DOHH2 (cell line): ENCODE data around the gene JARID2.
A peak's percentile ranks its signal among the peaks of the same experiment; 100 is the strongest.

Experiments
- H3F3A ChIP-seq: fragments of 200-600 bp; sonication (generic), shearing (Covaris generic); 2 replicates; pipeline ENCODE4 v1.6.0; 2016; ENCODE audit warnings: antibody characterized with exemption, mild to moderate bottlenecking; ENCODE audit not compliant: control insufficient read depth, insufficient read depth
- H3K27ac ChIP-seq: fragments of 200-600 bp; sonication (generic); 2 replicates; pipeline ENCODE4 v1.5.1; 2014; ENCODE audit warnings: low read depth, mild to moderate bottlenecking, low read length, moderate library complexity
- H3K27me3 ChIP-seq: fragments of 200-600 bp; sonication (generic); 2 replicates; pipeline ENCODE4 v1.6.1; 2014; ENCODE audit warnings: mild to moderate bottlenecking, low read length, mixed read lengths; ENCODE audit not compliant: control insufficient read depth
- H3K36me3 ChIP-seq: fragments of 200-600 bp; sonication (generic); 2 replicates; pipeline ENCODE4 v1.6.1; 2014; ENCODE audit warnings: mild to moderate bottlenecking, low read length, moderate library complexity, mixed read lengths; ENCODE audit not compliant: control insufficient read depth
- H3K4me1 ChIP-seq: fragments of 200-600 bp; sonication (generic); 2 replicates; pipeline ENCODE4 v1.6.1; 2014; ENCODE audit warnings: mild to moderate bottlenecking, low read length, mixed read lengths; ENCODE audit not compliant: control insufficient read depth
- H3K4me2 ChIP-seq: fragments of 200-600 bp; sonication (generic); 2 replicates; pipeline ENCODE4 v1.6.0; 2014; ENCODE audit warnings: mild to moderate bottlenecking, low read length, moderate library complexity
- H3K4me3 ChIP-seq: fragments of 200-600 bp; sonication (generic); 2 replicates; pipeline ENCODE4 v1.5.1; 2014; ENCODE audit warnings: mild to moderate bottlenecking, low read length, mixed read lengths
- H3K79me2 ChIP-seq: fragments of 200-600 bp; sonication (generic); 2 replicates; pipeline ENCODE4 v1.6.1; 2014; ENCODE audit warnings: mild to moderate bottlenecking, low read length, mixed read lengths; ENCODE audit not compliant: control insufficient read depth
- H3K9me2 ChIP-seq: fragments of 200-600 bp; sonication (generic); replicated peaks from 2 replicates; pipeline ENCODE4 v1.6.1; 2014; ENCODE audit warnings: mild to moderate bottlenecking, low read length, mixed read lengths; ENCODE audit not compliant: control insufficient read depth
- H3K9me3 ChIP-seq: fragments of 200-600 bp; sonication (generic); 2 replicates; pipeline ENCODE4 v1.6.1; 2014; ENCODE audit warnings: antibody characterized with exemption, low read length, mixed read lengths; ENCODE audit not compliant: control insufficient read depth, insufficient read depth
- H4K20me1 ChIP-seq: fragments of 200-600 bp; sonication (generic); 2 replicates; pipeline ENCODE4 v1.6.0; 2014; ENCODE audit warnings: low read depth, mild to moderate bottlenecking, antibody characterized with exemption, low read length, moderate library complexity; ENCODE audit not compliant: control insufficient read depth, insufficient read depth
- CTCF ChIP-seq: fragments of 200-600 bp; sonication (generic); IDR thresholded peaks from one replicate; pipeline ENCODE4 v1.5.1; 2014; ENCODE audit warnings: antibody characterized with exemption, mild to moderate bottlenecking, low read depth, low read length; ENCODE audit not compliant: poor library complexity, severe bottlenecking
- EZH2phosphoT487 ChIP-seq: fragments of 200-600 bp; sonication (generic); IDR thresholded peaks from 2 replicates; pipeline ENCODE4 v1.6.1; 2017; ENCODE audit warnings: borderline replicate concordance, mild to moderate bottlenecking, antibody characterized with exemption, low read length, moderate library complexity, mixed read lengths

JARID2 gene

GRCh38 chr6:15234068-15234758, 11.7 kb upstream of the JARID2 start:
- TF ChIP-seq EZH2phosphoT487, result no peak
- TF ChIP-seq CTCF, result no peak
- no peaks in the 10 kb centered on the region for H3K9me3 ChIP-seq
- H3F3A ChIP-seq, result 0 out of 2 replicates have a peak, but pooled peaks cover 3% of the 10 kb centered on the region
- H4K20me1 ChIP-seq, result no peaks in the 10 kb centered on the region
- peaks cover 63% of the 10 kb centered on the region for H3K4me1 ChIP-seq
- H3K4me2 ChIP-seq, result peak overlapping the region; percentile 69
- peak overlapping the region; percentile 59 for H3K27ac ChIP-seq
- no peaks in the 10 kb centered on the region for H3K79me2 ChIP-seq
- peak overlapping the region; percentile 60 for H3K4me3 ChIP-seq
- no peaks in the 10 kb centered on the region for H3K27me3 ChIP-seq
- H3K9me2 ChIP-seq, result no peaks in the 10 kb centered on the region
- no peaks in the 10 kb centered on the region for H3K36me3 ChIP-seq

- Histone ChIP-seq H3K27ac (peak overlapping the region; percentile 15; the same call in 1 of the 2 replicates), H3K4me3 (peak overlapping the region; percentile 21; the same call in 1 of the 2 replicates)
Measured at GRCh38 chr6:15239616-15240364, 6.1 kb upstream of the JARID2 start.

GRCh38 chr6:15242503-15242902, 3.4 kb upstream of the JARID2 start:
- H3K4me3 ChIP-seq, result no peak overlapping the region
- TF ChIP-seq CTCF (no peak), EZH2phosphoT487 (no peak)
- no peaks in the 10 kb centered on the region for H3K27me3 ChIP-seq
- peaks cover 33% of the 10 kb centered on the region for H3K4me1 ChIP-seq
- H3K79me2 ChIP-seq, result peaks cover 14% of the 10 kb centered on the region
- no peak overlapping the region for H3K4me2 ChIP-seq
- no peaks in the 10 kb centered on the region for H3K36me3 ChIP-seq
- H3F3A ChIP-seq, result 0 out of 2 replicates have a peak, but pooled peaks cover 5% of the 10 kb centered on the region
- H3K9me2 ChIP-seq, result no peaks in the 10 kb centered on the region
- H4K20me1 ChIP-seq, result no peaks in the 10 kb centered on the region
- H3K27ac ChIP-seq, result no peak overlapping the region
- no peaks in the 10 kb centered on the region for H3K9me3 ChIP-seq

More at GRCh38 chr6:15239616-15240364, 6.1 kb upstream of the JARID2 start:
- Histone ChIP-seq H3K27me3 (no peaks in the 10 kb centered on the region), H3K36me3 (no peaks in the 10 kb centered on the region), H3K79me2 (no peaks in the 10 kb centered on the region), H3K4me1 (peaks cover 37% of the 10 kb centered on the region), H3K9me2 (no peaks in the 10 kb centered on the region), H3F3A (0 out of 2 replicates have a peak, but pooled peaks cover 5% of the 10 kb centered on the region), H3K4me2 (peak overlapping the region; percentile 48), H4K20me1 (no peaks in the 10 kb centered on the region), H3K9me3 (no peaks in the 10 kb centered on the region)
- no peak for TF ChIP-seq EZH2phosphoT487
- no peak for TF ChIP-seq CTCF
